Vagina (tissue), 2 donors: ENCODE results near the gene PTGFRN.

Source experiments
- CTCF ChIP-seq, 3 experiments: fragments of 450-650 bp in 2 of 3; fragments of 200-600 bp in 1 of 3; sonication (generic) in 1 of 3; IDR thresholded peaks; one replicate each; pipeline ENCODE4 v1.5.1; 2017 to 2019; ENCODE audit warnings: antibody characterized with exemption in 3 of 3, mild to moderate bottlenecking in 2 of 3, moderate library complexity in 2 of 3
- POLR2A ChIP-seq, 2 donors: fragments of 450-650 bp; IDR thresholded peaks; one replicate each; pipeline ENCODE4 v1.6.1; 2017; ENCODE audit warnings: antibody characterized with exemption in 2 of 2, mild to moderate bottlenecking in 2 of 2, moderate library complexity in 2 of 2
- POLR2AphosphoS5 ChIP-seq, 2 donors: sonication (generic); formaldehyde crosslinking; IDR thresholded peaks; one replicate each; pipeline ENCODE4 v1.9.0; 2017; ENCODE audit warnings: antibody characterized with exemption in 2 of 2, mild to moderate bottlenecking in 2 of 2, low read depth in 1 of 2; ENCODE audit not compliant: insufficient read depth in 1 of 2

DNA sequence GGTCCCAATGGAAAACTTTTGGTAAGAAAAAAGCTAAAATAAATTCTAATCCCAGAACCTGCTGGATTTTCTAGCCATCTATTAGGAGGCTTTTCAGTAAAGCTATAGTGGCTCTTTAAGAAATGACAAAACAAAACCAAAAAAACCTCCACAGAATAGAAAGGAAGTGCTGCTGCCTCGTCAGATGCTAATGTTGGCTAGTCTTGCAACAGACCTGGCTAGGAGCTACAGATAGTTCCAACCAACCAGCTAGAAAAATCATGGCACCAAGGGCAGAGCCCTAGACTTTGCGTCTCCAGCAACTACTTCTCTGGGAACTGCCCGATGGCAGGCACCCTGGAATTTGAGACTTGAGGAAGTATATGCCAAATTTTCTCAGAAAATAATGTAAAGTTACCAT lies 99.4 kb downstream of the PTGFRN start:
- TF ChIP-seq CTCF (IDR thresholded peaks at IDR 0.05) = no peak
- no peak for TF ChIP-seq POLR2AphosphoS5 (IDR thresholded peaks at IDR 0.05; ENCODE audit: insufficient read depth in 1 of 2, low read depth in 1 of 2)
- no peak for TF ChIP-seq POLR2A (IDR thresholded peaks at IDR 0.05)
